T-helper 2 cell treated with Interferon-gamma antibody and Interleukin-4, amounts not matched to agents 100 ng/mL and 5 ng/mL, for 36 hours (primary cell): Measurements from ENCODE around the gene CDK14. TPM values are rescaled to one million over a fixed set of nuclear protein-coding genes. Genes with fewer than 3 reads are reported as not detected.

Experiments used
- intact Hi-C: fragments of 100-400 bp; cut with micrococcal nuclease; formaldehyde crosslinking; loops from one replicate; pipeline ENCODE4 v1.15.1; 2023
- total RNA-seq: library from RNA; stranded (reverse); gene quantifications from 2 replicates; pipeline ENCODE4 v1.2.3, GENCODE V29; 2022

The CDK14 gene
- total RNA-seq: 0.09 and 0.18 TPM in 2 replicates

DNA sequence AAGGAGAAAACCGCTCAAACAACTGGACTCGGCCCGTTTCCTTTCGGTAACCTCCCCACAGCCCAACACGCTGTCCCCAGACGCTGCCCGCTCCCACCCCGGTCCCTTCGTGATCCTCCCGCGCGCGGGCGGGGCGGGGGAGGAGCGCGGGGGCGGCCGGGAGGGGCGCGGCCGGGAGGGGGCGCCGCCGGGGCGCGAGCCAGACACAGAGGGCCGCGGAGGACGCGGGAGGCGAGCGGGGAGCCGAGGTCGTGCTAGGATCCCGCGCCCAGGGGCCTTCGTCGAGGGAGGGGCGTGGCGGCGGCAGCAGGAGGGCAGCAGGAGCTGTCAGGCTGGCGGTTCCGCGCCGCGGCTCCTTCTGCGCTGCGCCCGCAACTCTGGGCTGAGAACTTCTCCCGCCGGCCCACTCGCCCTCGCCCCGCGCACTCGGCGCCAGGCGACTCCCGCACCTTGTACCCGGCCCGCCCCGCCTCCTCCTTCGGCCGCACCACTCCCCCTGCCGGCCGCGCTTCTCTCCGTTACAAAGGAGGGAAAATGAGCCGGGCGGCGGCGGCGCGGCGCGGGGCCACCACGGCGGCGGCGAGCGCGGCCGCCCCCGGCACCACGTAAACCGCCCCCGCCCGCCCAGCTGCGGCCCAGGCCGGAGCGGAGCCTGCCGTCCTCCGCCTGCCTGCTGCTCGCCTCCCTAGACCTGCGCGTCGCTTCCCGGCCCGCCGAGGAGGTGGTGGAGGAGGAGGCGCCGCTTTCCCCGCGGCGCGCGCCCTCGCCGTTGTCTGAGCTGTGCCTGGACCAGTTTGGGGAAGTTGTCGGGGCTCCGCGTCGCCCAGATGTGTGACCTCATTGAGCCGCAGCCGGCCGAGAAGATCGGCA, at the start of gene CDK14:
CDK14 (plus strand) TSS at position 521 of the 870 bp plus-strand sequence; CDS start at position 828, 307 bp downstream.
- intact Hi-C loops: no loop called here

DNA sequence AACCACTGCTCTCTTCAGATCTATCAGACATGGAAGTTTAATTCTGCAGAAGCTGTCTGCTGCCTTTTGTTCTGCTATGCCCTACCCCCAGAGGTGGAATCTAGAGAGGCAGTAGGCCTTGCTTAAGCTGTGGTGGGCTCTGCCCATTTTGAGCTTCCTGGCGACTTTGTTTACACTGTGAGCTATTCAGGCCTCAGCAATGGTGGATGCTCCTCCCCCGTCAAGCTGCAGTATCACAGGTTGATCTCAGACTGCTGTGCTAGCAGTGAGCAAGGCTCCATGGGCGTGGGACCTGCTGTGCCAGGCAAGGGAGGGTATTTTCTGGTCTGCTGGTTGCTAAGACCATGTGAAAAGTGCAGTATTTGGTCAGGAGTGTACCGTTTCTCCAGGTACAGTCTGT, 45.1 kb upstream of the CDK14 start:
- intact Hi-C loops: no loop called here

DNA sequence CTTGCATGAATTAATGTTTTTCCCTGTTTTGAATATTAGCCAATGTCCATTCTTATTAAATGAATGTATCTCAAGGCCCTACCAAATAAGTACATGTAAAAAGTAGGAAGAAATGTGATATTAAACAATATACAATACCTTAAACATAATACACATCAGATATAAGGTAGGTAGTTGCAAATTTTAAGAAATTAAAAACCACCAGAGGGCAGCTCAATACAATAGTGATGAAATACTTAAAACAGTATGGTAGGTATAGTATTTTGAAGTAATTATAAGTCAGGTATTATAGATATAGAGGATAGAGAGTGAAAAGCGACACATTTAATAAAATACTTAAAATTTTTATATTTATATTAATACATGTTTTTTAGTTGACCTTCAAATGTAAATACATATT, 43.6 kb upstream of the CDK14 start:
- intact Hi-C loops: no loop called here

DNA sequence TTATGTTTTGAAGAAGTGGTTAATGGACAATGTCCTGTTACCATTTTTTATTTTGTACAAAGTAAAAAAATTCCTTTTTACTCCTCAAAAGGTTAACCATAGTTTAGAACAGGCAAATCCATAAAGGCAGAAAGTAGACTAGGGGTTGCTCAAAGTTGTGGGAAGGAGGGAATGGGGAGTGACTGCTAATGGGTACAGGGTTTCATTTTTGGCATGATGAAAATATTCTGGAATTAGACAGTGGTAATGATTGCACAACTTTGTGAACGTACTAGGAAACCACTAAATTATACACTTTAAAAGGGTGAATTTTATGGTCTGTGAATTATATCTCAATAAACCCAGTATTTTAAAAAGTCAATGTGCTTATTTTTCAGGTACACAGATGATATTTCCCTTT, 35.4 kb upstream of the CDK14 start:
- intact Hi-C loops: no loop called here

DNA sequence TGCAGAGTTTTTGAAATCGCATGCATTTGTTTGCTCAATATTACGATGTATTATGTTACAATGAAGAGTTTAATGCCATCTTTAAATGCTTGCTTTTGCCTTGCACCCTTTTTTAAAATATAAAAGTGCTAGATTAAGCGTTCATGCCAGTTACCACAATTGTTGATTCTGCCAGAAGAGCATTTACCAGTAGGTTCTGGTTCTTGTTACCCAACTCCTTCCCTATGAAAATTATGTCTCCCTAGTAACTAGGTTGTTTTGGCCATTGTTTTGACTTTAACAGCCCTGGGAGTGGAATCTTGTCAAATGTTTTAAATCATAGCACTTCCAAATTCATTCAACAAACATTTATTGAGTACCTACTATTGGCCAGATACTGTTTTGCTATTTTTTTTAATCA, 32.8 kb upstream of the CDK14 start:
- intact Hi-C loops: no loop called here

DNA sequence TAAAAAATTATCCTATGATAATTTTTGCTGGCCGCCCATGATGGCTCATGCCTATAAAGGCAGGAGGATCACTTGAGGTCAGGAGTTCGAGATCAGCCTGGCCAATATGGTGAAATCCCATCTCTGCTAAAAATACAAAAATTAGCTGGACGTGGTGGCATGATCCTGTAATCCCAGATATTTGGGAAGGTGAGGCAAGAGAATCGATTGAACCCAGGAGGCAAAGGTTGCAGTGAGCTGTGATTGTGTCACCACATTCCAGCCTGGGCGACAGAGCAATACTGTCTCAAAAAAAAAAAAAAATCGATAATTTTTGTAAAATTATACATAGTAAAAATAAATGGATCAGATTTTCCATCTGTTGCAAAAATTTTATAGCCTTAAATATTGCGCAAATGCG, 31.7 kb upstream of the CDK14 start:
- intact Hi-C loops: no loop called here

DNA sequence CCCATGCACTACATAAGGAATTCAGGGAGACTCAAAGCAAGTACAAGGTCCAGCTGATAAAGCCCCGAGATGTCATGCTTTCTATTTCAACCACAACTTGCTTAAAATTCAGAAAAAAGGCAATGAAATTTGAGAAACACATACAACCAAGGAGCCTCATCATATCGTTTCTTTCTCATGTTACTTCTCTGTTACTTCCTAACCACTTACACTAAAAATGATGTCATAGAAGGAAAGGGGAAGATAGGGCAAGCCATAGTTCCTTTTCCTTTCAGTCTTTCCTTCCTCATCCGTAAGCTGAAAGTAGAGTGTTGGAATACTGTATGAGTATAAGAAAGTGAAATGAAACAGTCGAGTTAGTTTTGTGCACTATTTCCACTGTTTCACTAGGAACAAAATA, 27.9 kb upstream of the CDK14 start:
- intact Hi-C loops: no loop called here

DNA sequence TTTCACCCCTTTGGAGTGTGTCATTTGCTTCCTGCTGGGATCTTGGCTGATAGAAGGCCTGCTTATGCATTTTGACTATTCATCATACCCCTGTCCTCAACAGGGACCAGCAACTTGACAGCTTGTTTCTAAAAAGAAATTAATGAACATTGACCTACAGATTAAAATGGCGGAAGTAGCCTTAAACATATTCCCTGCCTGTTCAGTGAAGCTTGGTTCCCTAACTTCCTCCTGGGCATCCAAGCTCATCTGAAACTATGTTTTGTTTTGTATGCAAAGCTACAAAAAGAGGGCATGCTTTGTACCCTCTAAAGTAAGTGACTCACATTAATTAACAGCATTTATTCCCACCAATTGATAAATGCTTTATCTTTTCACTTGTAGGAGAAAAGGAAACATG, 26.8 kb upstream of the CDK14 start:
- intact Hi-C loops: no loop called here

DNA sequence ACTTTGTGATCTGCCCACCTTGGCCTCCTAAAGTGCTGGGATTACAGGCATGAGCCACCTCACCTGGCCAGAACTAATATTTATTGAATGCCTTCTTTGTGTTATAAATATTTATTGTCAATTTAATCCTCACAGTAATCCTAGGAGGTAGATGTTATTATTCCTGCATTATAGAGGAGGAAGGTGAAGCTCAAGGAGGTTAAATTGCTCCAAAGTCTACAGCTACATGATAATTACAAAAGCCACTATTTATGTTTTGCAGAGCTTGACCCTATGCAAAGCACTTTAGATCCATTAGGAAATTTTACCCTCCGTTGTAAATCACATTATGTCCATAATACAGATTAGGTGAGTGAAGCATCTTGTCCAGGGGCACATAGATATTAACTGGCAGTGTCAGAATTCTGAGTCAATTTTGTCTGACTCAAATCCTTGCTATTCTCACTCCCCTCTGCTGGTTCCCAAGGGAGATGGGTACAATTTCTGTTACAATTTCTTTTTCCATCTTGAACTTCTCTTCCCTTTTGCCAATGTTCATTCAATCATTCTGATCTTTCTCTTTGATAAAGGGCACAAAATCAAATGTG, 25.7 kb upstream of the CDK14 start:
- intact Hi-C loops: no loop called here

DNA sequence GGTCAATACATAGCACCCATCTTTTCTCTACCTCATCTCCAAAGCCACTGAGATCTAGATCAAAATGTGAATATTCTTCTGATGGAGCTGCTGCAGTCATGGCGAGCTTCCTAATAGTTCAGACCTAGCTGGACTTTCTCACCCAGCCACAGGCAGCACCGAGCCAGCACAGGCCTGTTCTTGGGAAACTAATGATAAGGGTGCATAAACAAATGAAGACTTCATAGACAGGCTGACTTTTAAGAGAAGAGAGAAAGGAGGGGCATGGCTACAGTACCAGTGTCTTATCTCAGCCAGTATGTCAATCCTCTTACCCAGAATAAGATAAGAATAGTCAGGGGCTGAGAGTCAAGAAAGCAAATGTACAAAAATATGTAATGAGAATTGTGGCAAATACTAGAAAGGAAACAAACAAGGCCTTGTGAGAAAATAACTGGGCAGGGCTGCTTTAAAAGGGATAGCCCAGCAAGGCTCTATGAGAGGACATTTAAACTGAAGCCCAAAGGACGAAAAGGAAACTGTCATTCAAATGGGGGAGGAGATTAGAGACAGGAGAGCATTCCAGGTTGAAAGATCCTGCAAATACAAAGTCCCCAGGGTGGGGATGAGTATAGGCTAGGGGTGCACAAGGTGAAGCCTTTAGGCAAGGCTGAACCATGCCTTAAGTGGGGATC, 21.8 kb upstream of the CDK14 start:
- intact Hi-C loops: no loop called here

DNA sequence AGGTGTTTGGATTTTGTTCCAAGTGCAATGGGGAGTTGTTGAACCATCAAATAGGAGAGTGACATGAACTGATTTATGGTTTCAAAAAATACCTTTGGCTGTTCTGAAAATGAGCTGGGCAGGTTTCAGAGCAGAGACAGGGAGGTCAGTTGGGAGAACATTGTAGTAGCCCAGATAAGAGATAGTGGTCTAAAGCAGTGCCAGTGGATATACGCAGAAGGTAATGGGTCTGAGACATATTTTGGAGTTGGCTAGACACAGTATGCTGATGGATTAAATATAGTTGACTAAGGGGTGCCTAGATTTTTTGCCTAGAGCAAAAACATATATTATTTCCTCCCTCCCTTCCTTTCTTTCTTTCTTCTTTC, 21.3 kb upstream of the CDK14 start:
- intact Hi-C loops: no loop called here

DNA sequence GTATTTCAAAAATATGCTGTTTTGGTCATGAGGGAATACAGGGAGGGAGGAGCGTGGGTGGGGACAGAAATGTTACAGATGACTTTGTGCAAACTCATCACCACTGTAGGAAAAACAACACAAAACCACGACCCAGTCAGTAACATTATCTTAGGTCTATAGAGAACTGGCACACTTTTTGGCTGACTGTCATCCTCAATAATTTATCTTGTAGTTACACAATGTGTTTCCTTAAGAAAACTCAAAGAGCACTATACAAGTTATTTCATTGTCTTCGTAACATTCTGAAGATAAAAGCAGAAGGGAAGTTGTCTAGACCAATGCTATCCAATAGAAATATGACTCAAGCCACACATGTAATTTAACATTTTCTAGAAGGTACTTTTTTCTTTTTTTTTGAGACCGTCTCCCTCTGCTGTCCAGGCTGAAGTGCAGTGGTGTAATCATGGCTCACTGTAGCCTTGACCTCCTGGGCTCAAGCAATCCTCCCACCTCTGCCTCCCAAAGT, 16.9 kb upstream of the CDK14 start:
- intact Hi-C loops: no loop called here

DNA sequence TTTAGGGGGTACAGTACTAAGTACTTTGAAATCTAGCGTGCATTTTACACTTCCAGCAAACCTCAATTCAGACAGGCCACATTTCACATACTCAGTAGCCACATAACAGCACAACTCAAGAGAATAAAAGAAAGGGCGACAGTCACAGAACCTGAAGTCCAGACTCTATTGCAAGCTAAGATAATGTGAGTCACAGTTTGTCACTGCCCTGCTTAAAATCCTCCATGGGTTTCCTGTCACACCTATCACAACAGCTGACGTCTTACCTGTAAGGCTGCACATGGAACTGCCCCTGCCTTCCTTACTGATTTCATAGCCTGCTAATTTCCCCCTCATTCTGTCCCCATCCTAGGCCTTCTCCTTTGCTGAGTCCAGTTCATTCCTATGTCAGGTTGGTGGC, 16.1 kb upstream of the CDK14 start:
- intact Hi-C loops: no loop called here

DNA sequence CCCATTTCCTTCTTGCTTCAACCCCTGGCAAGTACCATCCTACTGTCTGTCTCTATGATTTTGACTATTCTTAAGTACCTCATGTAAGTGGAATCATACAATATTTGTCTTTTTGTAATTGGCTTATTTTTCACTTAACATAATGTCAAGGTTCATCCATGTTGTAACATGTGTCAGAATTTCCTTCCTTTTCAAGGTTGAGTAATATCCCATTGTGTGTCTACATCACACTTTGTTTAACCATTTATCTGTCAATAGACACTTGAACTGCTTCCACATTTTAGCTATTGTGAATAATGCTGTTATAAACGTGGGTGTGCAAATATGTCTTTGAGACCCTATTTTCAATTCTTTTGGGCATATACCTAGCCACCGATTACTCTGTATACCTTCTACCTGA, 14.0 kb upstream of the CDK14 start:
- intact Hi-C loops: no loop called here

DNA sequence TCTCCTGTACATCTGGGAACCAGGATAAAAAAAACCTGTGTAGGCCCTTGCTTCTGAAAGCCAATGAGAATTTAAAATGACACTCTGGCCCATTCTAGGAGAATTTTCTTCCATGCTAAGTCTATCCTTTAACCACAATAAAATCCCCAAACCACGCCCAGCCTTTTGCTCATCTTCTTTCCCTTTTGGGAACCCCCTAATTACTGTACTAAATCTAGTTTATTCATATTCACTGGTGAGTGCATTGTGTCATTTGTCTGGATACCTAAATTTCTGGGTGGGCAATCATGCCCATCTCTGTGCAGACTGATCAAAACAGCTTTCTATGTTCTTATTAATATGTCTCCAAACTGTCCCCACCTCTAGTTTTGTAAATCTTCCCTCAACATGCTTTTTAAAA, 11.7 kb upstream of the CDK14 start:
- intact Hi-C loops: no loop called here

DNA sequence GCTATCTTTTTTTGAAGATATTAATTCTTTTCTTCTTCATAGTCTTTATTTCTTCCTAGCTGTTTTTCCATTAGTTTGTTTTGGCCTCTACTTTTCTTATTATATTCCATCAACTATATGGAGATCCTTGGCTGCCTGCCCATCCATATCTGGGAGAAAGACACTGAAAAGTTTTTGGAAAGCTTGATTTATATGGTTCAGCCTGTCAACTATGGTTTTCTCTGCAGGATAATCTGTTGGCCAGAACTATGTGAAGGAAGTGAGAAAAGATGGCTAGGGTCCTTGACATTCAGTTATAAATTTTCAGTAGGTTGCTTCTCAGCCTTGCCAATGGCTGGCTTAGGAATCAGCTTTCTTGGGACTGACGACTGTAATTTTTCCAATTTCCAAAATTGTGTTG, 10.0 kb upstream of the CDK14 start:
- intact Hi-C loops: no loop called here

DNA sequence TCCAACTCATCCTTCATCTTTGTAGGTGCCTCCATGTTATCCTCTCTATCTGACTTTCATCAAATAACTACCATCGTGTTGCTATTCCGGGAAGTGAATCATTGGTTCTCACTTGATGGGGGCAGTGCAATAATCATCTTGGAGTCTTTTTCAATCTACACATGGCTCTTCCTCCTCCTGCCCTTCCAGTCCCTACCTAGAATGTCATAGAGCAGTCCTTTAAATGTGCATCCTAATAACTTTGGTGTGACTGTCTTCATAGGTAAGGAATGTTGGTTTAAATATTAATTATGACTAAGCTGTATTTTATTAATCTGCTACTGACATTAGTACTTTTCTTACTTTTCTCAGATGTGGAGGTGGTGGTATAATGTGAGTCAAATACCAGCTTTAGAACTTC, 8.4 kb upstream of the CDK14 start:
- intact Hi-C loops: no loop called here

DNA sequence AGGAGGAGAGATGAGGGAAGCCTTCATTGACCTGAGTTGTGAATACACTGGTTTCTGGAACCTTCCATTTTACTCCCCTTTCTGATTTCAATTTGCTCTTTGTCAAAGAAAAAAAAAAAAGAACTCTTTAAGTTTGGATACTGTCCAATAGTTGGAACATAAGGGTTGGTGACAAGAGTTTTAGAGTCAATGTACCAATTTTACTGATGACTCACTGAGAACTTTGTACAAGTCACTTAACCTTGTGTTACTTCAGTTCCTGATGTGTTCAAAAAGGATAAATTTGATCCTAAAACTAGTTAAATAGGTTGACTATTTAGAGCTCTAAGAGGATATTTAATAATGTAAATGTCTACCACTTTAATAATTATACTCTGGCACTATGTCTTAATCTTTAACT, 4.1 kb upstream of the CDK14 start:
- intact Hi-C loops: no loop called here

DNA sequence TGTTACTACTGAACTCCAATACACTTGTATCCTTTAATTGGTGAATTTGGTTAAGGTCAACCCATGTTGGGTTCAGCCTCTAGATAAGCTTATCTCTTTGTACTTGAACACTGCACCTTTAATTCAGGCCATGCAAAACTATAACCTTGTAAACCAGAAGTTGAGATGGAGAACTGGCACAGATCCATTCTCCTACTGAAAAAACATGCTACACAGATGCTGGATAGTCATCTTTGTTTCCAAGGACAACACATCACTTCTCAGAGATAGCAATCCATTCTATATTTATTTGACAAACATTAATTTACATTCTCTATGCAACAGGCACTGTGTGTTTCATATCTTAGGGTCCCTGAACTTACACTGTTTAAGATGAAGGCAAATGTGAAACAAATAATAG, 2.9 kb upstream of the CDK14 start:
- intact Hi-C loops: no loop called here

DNA sequence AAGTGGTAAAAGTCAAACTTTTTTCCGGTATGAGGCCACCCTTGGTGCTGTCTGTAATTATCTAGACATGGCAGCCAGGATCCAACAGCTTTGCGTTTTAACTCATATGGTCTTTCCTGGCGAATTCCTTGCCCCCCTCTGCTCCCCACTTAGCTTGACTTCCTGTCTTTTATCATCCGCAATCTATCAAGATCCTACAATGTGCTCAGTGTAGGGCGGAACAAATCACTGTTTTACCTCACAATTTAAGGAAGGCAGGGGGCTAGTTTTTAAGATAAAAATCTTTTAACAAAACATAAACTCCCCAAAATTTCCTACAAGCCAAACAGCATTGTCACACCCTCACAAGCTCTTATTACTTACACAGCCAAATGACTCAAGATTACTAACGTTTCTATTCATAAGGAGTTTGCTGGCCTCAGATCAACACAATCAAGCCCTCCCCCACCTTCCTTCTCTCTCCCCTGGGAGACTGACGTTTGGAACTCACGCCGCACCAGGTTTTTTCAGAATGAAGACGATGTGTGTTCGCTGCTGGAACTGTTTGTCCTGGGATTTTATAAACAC, 1.3 kb upstream of the CDK14 start:
- intact Hi-C loops: no loop called here

DNA sequence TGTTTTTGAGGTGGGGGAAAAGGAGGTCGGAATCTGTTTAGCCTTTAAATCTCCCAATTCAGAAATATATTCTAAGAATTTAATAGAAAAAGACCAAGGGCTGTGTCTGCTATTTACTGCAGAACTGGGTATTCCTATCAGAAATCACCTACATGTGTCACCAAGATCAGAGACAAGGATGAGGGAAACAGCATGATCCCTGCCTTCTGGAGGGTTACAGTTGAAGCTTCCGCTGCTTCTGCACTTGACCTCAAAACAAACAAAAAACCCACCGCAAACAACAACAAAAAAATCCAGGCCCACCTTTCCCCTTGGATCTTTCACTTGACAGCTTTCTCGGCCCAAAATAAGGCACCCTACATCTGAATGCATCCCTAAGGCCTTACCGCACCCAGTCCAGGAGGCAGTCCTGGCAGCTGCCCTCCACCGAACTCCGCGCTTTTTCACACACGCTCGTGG, 750 bp upstream of the CDK14 start:
- intact Hi-C loops: no loop called here
